Upper lobe of right lung (tissue), 1 donor: ENCODE data around the gene TIMM22. TPM values are rescaled to one million over a fixed set of nuclear protein-coding genes. Genes with fewer than 3 reads are reported as not detected.
"Not testable (repeated sequence)": the region's sequence is repeated elsewhere in the genome, so short reads cannot be mapped to it uniquely, and the experiment has no call there.

Experiments used
- ATAC-seq: fragments of 200-7000 bp; cut with Tn5 transposase; one replicate; pipeline ENCODE4 v1.9.1; 2020; ENCODE audit warnings: mild to moderate bottlenecking, moderate library complexity
- DNase-seq: peaks from one replicate; pipeline ENCODE4 v3.0.0-alpha.2; 2020
- H3K27ac ChIP-seq: fragments of 200-600 bp; one replicate; pipeline ENCODE4 v1.8.0; 2022
- H3K27me3 ChIP-seq: fragments of 200-600 bp; one replicate; pipeline ENCODE4 v1.8.0; 2022; ENCODE audit warnings: mild to moderate bottlenecking
- H3K36me3 ChIP-seq: fragments of 200-600 bp; one replicate; pipeline ENCODE4 v1.8.0; 2022
- H3K4me1 ChIP-seq: fragments of 200-600 bp; one replicate; pipeline ENCODE4 v1.8.0; 2022
- H3K4me3 ChIP-seq: fragments of 200-600 bp; one replicate; pipeline ENCODE4 v1.8.0; 2022; ENCODE audit warnings: mild to moderate bottlenecking
- H3K9me3 ChIP-seq: fragments of 200-600 bp; one replicate; pipeline ENCODE4 v1.8.0; 2022
- CTCF ChIP-seq: fragments of 200-600 bp; IDR thresholded peaks from one replicate; pipeline ENCODE4 v1.8.0; 2022; ENCODE audit warnings: antibody characterized with exemption
- intact Hi-C: fragments of 100-400 bp; cut with DNase I; formaldehyde crosslinking; loops from one replicate; pipeline ENCODE4 v1.11.0; 2022
- long read RNA-seq: library from polyadenylated mRNA; unstranded; transcript quantifications from one replicate; pipeline ENCODE4 v2.0.0, GENCODE V29; 2021
- total RNA-seq: library from RNA; stranded (reverse); fragmentation: NEBNext Ultra II Directional; extraction: Animal tissue kit (Norgen Biotek cat#: 25700); gene quantifications from one replicate; pipeline ENCODE4 v1.2.1, GENCODE V29; 2021
- donor health status: DM: no; HTN: yes; CAD: no; lungs with severe emphysema.

TIMM22 gene
- total RNA-seq = 10.7 TPM
- long read RNA-seq, transcript TIMM22-201 (4 exons, 3,194 nt) = major isoform, 36 of 41 reads
- long read RNA-seq, partial matches to known transcripts = 1 of 41 reads
- long read RNA-seq, other reads (novel, unspliced or antisense) = 4 of 41 reads

DNA sequence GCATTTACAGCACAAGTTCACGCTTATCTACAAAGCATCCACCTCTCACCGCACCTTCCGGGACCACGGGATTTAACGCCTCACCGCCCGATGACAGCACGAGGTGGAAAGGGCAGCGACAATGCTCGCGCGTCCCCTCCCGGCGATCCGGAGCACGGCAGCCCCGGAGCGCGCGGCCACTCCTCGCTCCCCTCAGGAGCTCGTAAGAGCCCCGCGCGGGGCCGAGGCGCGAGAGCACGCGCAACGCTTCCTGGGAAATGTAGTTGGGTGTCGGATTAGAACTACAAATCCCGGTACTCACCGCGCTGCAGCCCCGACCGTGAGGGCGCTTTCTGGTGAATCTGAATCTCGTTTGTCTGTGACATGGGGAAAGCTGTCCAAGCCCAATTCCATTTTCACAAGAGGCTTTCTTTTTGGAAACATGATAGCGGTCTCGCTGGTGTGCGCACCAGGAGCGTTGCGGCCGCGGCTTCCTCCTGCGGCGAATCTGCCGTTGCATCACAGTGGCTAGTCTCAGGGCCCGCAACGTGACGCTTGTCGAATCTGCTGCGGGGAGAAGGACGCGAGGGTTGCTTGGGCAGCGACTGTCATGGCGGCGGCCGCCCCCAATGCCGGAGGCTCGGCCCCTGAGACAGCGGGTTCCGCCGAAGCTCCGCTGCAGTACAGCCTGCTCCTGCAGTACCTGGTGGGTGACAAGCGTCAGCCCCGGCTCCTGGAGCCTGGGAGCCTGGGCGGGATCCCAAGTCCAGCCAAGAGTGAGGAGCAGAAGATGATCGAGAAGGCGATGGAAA is at the start of gene TIMM22:
Gene TIMM22, plus strand, starts transcription at position 576 of the 791 bp plus-strand sequence. Its CDS starts 14 bp downstream, at position 590.
- Histone ChIP-seq H3K4me3 (peak within 1 kb of the TSS; percentile 99), H3K36me3 (peaks cover 25% of the 10 kb centered on the region), H3K27me3 (no peaks in the 10 kb centered on the region), H3K9me3 (no peaks in the 10 kb centered on the region), H3K4me1 (peaks cover 31% of the 10 kb centered on the region), H3K27ac (peak within 1 kb of the TSS; percentile 92)
- intact Hi-C loops = no loop called here
- DNase-seq (peak; percentile 96), ATAC-seq (peak; percentile 97)
- TF ChIP-seq CTCF = peak; percentile 97

GRCh38 chr17:948284-948852 is 48.6 kb upstream of the TIMM22 start:
- Histone ChIP-seq H3K27me3 (no peaks in the 10 kb centered on the region), H3K9me3 (no peaks in the 10 kb centered on the region), H3K27ac (no peak overlapping the region), H3K36me3 (no peaks in the 10 kb centered on the region), H3K4me1 (peaks cover 4% of the 10 kb centered on the region), H3K4me3 (no peak overlapping the region)
- no peak for DNase-seq
- no peak for TF ChIP-seq CTCF
- intact Hi-C loops = no loop called here
- no peak for ATAC-seq

GRCh38 chr17:949623-950303 is 47.2 kb upstream of the TIMM22 start:
- H3K4me3 ChIP-seq = no peak overlapping the region
- intact Hi-C loops = no loop called here
- peaks cover 4% of the 10 kb centered on the region for H3K4me1 ChIP-seq
- no peaks in the 10 kb centered on the region for H3K36me3 ChIP-seq
- no peaks in the 10 kb centered on the region for H3K27me3 ChIP-seq
- no peak overlapping the region for H3K27ac ChIP-seq
- no peaks in the 10 kb centered on the region for H3K9me3 ChIP-seq
- ATAC-seq = no peak
- no peak for TF ChIP-seq CTCF
- no peak for DNase-seq

DNA sequence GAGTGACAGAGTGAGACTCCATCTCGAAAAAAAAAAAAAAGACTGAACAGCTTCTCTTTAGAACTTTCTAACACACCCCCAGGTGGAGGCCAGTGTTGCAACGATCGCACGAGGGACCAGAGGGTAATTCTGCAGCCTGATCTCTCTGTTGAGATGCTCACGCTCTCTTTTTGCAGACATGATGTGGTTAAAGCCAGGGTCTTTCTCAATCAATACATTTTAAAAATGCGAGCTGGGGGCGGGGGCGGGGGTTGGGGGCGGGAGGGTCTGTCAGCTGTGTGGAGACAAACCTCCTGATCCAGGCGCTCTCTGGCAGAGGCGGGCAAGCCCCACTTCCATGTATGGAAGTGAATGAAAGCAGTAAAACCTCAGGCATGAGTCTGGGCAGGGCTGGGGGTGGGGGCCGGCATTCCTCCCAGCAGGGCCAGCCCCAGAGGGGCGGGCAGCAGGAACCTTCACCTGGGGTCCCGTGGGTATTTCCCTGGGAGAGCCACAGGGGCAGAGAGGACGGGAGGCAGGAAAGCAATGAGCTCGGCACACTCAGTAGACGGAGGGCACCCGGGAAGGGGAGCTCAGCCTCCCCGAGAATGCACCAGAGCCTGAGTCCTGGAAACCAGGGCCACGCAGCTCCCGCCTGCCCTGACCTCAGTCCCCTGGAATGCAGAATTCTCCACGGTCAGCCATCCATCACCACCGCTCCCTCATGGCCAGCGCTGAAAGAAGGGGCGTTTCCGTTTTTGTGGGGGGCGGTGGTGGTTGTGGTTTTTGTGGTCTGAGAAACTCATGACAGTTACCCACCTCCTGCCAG is 45.4 kb upstream of the TIMM22 start:
- intact Hi-C loops = no loop called here
- no peaks in the 10 kb centered on the region for H3K9me3 ChIP-seq
- ATAC-seq = peak; percentile 71
- H3K4me3 ChIP-seq = no peak overlapping the region
- H3K27ac ChIP-seq = peak overlapping the region; percentile 55
- H3K36me3 ChIP-seq = no peaks in the 10 kb centered on the region
- peaks cover 4% of the 10 kb centered on the region for H3K4me1 ChIP-seq
- no peak for TF ChIP-seq CTCF
- DNase-seq = no peak
- H3K27me3 ChIP-seq = no peaks in the 10 kb centered on the region

DNA sequence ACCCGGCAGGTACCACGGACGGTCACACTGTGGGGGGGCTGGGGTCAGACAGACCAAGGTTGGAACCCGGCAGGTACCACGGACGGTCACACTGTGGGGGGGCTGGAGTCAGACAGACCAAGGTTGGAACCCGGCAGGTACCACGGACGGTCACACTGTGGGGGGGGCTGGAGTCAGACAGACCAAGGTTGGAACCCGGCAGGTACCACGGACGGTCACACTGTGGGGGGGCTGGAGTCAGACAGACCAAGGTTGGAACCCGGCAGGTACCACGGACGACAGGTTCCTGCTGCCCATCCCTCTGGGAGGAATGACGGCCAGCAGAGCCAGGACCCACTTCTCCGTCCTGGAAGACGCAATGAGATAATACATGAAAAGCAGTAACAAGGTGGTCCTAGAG is 44.3 kb upstream of the TIMM22 start:
- H3K9me3 ChIP-seq, H3K4me3 ChIP-seq, H3K36me3 ChIP-seq, H3K27ac ChIP-seq, H3K4me1 ChIP-seq, H3K27me3 ChIP-seq, ATAC-seq, intact Hi-C loops: not testable (repeated sequence)
- DNase-seq = peak; percentile 77
